HL-60 (cell line): ENCODE results near the gene FN3K.

ENCODE experiments used
- DNase-seq, 2 experiments: peaks; one replicate each; pipeline ENCODE4 v3.0.0-alpha.2; 2010 to 2020; ENCODE audit warnings: low read depth in 1 of 2, low spot score in 1 of 2
- H3K27ac ChIP-seq: fragments of 250-450 bp; sonication (Bioruptor Pico); replicated peaks from 2 replicates; pipeline ENCODE4 v1.5.1; 2020; ENCODE audit warnings: mild to moderate bottlenecking, moderate library complexity
- H3K27me3 ChIP-seq: fragments of 250-450 bp; sonication (Bioruptor Pico); 2 replicates; pipeline ENCODE4 v1.5.1; 2021; ENCODE audit warnings: mild to moderate bottlenecking, moderate library complexity; ENCODE audit not compliant: insufficient read depth, poor library complexity, severe bottlenecking
- H3K4me3 ChIP-seq: replicated peaks from 2 replicates; pipeline ENCODE4 v1.5.1; 2011; ENCODE audit warnings: mild to moderate bottlenecking, control low read depth, low read length; ENCODE audit not compliant: insufficient read depth
- GABPA ChIP-seq: IDR thresholded peaks from 2 replicates; pipeline ENCODE4 v1.6.1; 2012; ENCODE audit warnings: low read depth
- POLR2AphosphoS5 ChIP-seq: IDR thresholded peaks from 2 replicates; pipeline ENCODE4 v1.6.1; 2012; ENCODE audit warnings: low read depth
- SPI1 ChIP-seq: IDR thresholded peaks from 2 replicates; pipeline ENCODE4 v1.6.1; 2012; ENCODE audit warnings: low read depth, mild to moderate bottlenecking, borderline replicate concordance
- TF ChIP-seq, protein P1 (sequence below): IDR thresholded peaks from one replicate; pipeline ENCODE4 v1.5.1; 2011; ENCODE audit warnings: low read length, control low read depth, inconsistent platforms; ENCODE audit not compliant: insufficient read depth
- TF ChIP-seq, protein P2 (sequence below): IDR thresholded peaks from 2 replicates; pipeline ENCODE4 v1.6.1; 2012; ENCODE audit warnings: low read depth; ENCODE audit not compliant: insufficient replicate concordance

Gene FN3K

DNA sequence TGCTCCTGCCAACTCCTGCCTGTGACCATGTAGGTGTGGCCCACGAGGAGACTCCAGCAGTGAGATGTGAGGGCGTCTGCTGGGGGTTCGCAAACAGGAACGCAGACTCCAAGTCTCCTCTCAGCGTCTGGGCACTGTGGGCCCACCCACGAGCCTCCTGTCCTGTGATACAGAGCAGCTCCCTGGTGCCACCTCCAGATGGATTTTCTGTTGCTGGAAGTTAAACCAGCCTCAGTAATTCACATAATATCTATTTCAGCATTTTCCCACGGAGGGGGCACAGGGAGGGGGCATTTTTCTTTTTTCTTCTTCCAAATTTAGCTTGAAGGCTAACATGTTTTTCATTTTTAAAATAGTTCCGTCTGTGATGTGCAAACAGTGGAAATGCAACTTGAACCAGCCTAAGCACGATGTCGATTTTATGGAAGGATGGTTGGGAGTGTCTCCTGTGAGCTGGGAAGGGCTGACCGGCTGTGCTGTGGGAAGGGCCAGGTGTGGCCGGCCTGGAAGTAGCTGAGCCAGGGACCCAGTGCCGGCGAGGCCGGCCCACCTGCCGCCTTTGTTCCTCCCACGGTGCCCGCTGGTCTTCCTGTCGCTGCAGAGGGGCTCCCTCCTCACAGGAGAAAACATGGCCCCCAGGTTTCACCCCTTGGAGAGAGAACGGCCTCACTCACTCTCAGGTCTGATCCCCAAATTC is 33.0 kb upstream of the FN3K start:
- Histone ChIP-seq H3K4me3 (no peak overlapping the region), H3K27ac (no peak overlapping the region), H3K27me3 (peaks cover 4% of the 10 kb centered on the region)
- TF ChIP-seq GABPA (no peak), SPI1 (no peak), POLR2AphosphoS5 (no peak)
- TF ChIP-seq, protein P1, sequence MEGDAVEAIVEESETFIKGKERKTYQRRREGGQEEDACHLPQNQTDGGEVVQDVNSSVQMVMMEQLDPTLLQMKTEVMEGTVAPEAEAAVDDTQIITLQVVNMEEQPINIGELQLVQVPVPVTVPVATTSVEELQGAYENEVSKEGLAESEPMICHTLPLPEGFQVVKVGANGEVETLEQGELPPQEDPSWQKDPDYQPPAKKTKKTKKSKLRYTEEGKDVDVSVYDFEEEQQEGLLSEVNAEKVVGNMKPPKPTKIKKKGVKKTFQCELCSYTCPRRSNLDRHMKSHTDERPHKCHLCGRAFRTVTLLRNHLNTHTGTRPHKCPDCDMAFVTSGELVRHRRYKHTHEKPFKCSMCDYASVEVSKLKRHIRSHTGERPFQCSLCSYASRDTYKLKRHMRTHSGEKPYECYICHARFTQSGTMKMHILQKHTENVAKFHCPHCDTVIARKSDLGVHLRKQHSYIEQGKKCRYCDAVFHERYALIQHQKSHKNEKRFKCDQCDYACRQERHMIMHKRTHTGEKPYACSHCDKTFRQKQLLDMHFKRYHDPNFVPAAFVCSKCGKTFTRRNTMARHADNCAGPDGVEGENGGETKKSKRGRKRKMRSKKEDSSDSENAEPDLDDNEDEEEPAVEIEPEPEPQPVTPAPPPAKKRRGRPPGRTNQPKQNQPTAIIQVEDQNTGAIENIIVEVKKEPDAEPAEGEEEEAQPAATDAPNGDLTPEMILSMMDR = no peak
- TF ChIP-seq, protein P2, sequence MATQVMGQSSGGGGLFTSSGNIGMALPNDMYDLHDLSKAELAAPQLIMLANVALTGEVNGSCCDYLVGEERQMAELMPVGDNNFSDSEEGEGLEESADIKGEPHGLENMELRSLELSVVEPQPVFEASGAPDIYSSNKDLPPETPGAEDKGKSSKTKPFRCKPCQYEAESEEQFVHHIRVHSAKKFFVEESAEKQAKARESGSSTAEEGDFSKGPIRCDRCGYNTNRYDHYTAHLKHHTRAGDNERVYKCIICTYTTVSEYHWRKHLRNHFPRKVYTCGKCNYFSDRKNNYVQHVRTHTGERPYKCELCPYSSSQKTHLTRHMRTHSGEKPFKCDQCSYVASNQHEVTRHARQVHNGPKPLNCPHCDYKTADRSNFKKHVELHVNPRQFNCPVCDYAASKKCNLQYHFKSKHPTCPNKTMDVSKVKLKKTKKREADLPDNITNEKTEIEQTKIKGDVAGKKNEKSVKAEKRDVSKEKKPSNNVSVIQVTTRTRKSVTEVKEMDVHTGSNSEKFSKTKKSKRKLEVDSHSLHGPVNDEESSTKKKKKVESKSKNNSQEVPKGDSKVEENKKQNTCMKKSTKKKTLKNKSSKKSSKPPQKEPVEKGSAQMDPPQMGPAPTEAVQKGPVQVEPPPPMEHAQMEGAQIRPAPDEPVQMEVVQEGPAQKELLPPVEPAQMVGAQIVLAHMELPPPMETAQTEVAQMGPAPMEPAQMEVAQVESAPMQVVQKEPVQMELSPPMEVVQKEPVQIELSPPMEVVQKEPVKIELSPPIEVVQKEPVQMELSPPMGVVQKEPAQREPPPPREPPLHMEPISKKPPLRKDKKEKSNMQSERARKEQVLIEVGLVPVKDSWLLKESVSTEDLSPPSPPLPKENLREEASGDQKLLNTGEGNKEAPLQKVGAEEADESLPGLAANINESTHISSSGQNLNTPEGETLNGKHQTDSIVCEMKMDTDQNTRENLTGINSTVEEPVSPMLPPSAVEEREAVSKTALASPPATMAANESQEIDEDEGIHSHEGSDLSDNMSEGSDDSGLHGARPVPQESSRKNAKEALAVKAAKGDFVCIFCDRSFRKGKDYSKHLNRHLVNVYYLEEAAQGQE = no peak
- no peak for DNase-seq

DNA sequence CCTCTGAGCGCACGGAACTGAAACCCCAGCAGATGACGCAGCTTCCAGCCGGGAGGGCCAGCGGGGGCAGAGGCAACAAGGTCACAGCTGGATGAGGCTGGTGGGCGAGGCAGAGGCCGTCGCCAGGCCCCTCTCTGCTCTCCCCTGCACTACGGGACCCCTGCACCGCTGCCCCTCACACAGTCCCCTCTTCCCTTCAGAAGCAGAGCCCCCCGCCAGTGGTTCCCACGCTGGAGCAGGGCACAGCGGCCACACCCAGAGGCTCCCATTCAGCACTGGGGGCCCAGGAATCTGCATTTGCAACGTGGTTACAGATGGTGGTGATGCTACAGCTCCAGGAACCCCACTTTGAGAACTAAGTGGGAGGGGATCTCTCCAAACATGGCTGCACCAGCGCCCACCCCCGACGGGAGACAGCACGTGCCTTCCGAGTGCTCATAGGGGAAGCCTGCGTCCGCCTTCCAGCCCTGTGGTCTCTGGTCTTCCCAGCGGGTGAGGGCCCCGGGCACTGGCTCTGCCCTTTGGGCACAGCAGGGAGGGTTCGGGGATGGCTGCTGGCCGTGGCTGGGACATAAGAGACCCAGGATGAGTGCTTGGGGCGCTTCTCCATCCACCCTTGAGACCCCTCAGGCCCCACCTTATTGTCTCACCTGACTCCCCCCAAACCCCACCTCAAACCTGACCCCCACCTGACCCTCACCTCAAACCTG is 32.2 kb upstream of the FN3K start:
- Histone ChIP-seq H3K27me3 (no peaks in the 10 kb centered on the region), H3K4me3 (no peak overlapping the region), H3K27ac (no peak overlapping the region)
- TF ChIP-seq GABPA = no peak
- TF ChIP-seq, protein P1 = no peak
- TF ChIP-seq SPI1 = no peak
- TF ChIP-seq, protein P2 = no peak
- TF ChIP-seq POLR2AphosphoS5 = no peak
- no peak for DNase-seq

DNA sequence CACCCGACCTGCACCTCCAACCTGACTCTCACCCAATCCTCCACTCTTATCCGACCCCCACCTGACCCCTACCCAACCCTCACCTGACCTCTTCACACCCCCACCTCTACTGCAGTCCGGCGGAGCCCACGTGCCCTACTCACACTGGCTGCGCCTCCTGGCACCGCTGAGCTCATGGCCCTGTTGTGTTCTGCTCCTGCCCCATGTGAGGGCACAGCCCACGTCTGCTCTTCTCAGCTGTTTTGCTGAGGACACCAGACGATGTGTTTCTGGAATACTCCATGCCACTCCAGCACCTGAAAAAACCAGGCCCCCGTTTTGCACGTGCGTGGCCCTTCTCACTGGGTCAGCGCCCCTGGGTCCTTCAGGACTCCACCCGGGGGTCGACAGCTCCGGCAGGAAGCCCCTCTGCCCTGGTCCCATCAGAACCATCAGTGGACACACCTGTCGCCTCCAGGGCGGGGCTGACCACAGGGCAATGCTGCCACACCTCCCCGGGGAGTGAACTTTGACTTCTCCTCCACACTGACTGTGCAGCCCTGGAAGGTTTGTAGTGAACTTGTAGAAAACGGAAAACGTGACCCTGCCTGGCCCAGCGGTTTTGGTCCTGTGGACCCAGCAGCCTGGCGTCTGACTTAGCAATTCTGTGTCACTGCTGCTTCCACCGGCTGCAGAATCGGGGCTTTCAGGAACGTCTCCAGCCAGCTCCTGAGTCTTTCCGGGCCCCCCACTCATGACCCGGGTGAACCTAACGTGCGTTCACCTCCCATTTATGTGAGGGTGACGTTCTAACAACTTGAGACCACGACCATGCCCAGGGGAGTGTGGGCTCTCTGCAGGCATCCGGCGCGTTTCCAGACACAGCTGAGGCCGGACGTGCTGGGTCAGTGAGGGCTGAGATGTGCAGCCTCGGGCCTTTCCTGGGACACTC is 31.2 kb upstream of the FN3K start:
- DNase-seq = no peak
- no peaks in the 10 kb centered on the region for H3K27me3 ChIP-seq
- no peak overlapping the region for H3K27ac ChIP-seq
- no peak for TF ChIP-seq SPI1
- TF ChIP-seq, protein P2 = no peak
- TF ChIP-seq GABPA = no peak
- no peak for TF ChIP-seq POLR2AphosphoS5
- TF ChIP-seq, protein P1 = no peak
- H3K4me3 ChIP-seq = no peak overlapping the region
